SU-DHL-6 (cell line): ENCODE results near the gene RADIL.

ENCODE experiments used
- H2AFZ ChIP-seq: fragments of 200-600 bp; sonication (generic); 2 replicates; pipeline ENCODE4 v1.6.1; 2014; ENCODE audit warnings: low read depth, mild to moderate bottlenecking, moderate library complexity, mixed read lengths, antibody characterized with exemption, low read length; ENCODE audit not compliant: severe bottlenecking
- H3F3A ChIP-seq: fragments of 200-600 bp; shearing (Covaris generic); 2 replicates; pipeline ENCODE4 v1.6.0; 2016; ENCODE audit warnings: antibody characterized with exemption, mild to moderate bottlenecking; ENCODE audit not compliant: insufficient read depth
- H3K27ac ChIP-seq: fragments of 200-600 bp; sonication (generic); 2 replicates; pipeline ENCODE4 v1.5.1; 2016; ENCODE audit warnings: low read depth, mild to moderate bottlenecking, low read length, moderate library complexity, mixed read lengths
- H3K27me3 ChIP-seq: fragments of 200-600 bp; sonication (generic), shearing (Covaris generic); 2 replicates; pipeline ENCODE4 v1.6.0; 2014; ENCODE audit warnings: mild to moderate bottlenecking, low read length
- H3K36me3 ChIP-seq: fragments of 200-600 bp; sonication (generic); 2 replicates; pipeline ENCODE4 v1.6.1; 2014; ENCODE audit warnings: mild to moderate bottlenecking, low read length, mixed read lengths
- H3K4me2 ChIP-seq: fragments of 300-600, 200-600 bp; shearing (Covaris generic), sonication (generic); 2 replicates; pipeline ENCODE4 v1.6.0; 2014; ENCODE audit warnings: low read length, low read depth, mild to moderate bottlenecking; ENCODE audit not compliant: poor library complexity, severe bottlenecking
- H3K4me3 ChIP-seq: fragments of 200-600 bp; sonication (generic); 2 replicates; pipeline ENCODE4 v1.5.1; 2014; ENCODE audit warnings: antibody characterized with exemption, low read length, mild to moderate bottlenecking, mixed read lengths; ENCODE audit not compliant: insufficient read depth, poor library complexity, severe bottlenecking
- H3K79me2 ChIP-seq: fragments of 200-600 bp; sonication (generic); 2 replicates; pipeline ENCODE4 v1.6.1; 2014; ENCODE audit warnings: mild to moderate bottlenecking, low read length, moderate library complexity; ENCODE audit not compliant: insufficient read depth
- H3K9ac ChIP-seq: fragments of 200-600 bp; sonication (generic); 2 replicates; pipeline ENCODE4 v1.7.0; 2014; ENCODE audit warnings: mild to moderate bottlenecking, low read length
- H3K9me2 ChIP-seq: fragments of 200-600 bp; sonication (generic); replicated peaks from 2 replicates; pipeline ENCODE4 v1.6.1; 2014; ENCODE audit warnings: low read length; ENCODE audit not compliant: insufficient read depth
- H3K9me3 ChIP-seq: fragments of 200-600 bp; sonication (generic); 2 replicates; pipeline ENCODE4 v1.6.1; 2014; ENCODE audit warnings: low read length, mixed read lengths; ENCODE audit not compliant: insufficient read depth
- H4K20me1 ChIP-seq: fragments of 200-600 bp; sonication (generic); 2 replicates; pipeline ENCODE4 v1.6.1; 2014; ENCODE audit warnings: low read depth, mild to moderate bottlenecking, antibody characterized with exemption, low read length, moderate library complexity, mixed read lengths
- EZH2phosphoT487 ChIP-seq: fragments of 200-600 bp; sonication (generic), shearing (Covaris generic); conservative IDR thresholded peaks from 2 replicates; pipeline ENCODE4 v1.6.1; 2018; ENCODE audit warnings: mild to moderate bottlenecking, antibody characterized with exemption, low read length, moderate library complexity, mixed read lengths
- TF ChIP-seq, protein P1 (sequence below): fragments of 200-600 bp; sonication (generic); IDR thresholded peaks from one replicate; pipeline ENCODE4 v1.5.1; 2017; ENCODE audit warnings: antibody characterized with exemption, mild to moderate bottlenecking, low read length, moderate library complexity; ENCODE audit not compliant: insufficient read depth, poor library complexity, severe bottlenecking

The RADIL gene

DNA sequence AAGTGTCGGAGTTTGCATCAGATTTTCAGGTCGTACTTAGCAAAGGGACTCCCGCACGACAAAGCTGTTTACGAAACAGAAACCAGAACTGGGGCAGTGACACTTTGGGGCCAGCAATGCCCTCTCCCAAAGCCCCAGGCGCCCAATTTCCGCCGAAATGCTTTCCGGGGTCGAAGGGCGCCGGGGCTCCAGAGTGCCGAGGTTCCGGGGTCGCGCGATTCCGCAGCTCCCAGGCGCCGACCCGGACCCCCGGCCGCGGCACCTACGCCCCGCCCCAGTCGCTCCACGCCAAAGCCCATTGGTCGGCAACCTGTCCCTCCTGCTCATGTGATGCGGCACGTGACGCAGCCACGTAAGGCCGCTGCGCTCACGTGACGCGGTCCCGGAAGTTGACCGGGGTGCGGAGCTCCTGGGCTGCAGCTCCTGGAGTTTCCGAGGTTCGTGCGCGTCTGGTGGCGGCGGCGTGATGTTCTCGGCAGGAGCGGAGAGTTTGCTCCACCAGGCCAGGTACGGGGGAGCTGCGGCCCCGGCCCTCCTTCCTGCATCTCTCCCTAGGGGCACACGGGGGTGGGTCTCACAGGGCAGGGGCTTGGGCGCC lies 108.2 kb downstream of the RADIL start, which contains the start of gene AP5Z1:
TSS of gene AP5Z1 (plus strand) at position 374 of the 598 bp plus-strand sequence. CDS start at position 467, 93 bp downstream.
- Histone ChIP-seq H3K9me2 (no peaks in the 10 kb centered on the region), H3K79me2 (peaks cover 38% of the 10 kb centered on the region), H4K20me1 (peaks cover 3% of the 10 kb centered on the region; the same call in 1 of the 2 replicates), H3K9ac (peak within 1 kb of the TSS; percentile 90), H3K36me3 (no peaks in the 10 kb centered on the region), H3F3A (0 out of 2 replicates have a peak, but pooled peaks cover 7% of the 10 kb centered on the region), H3K27ac (peak within 1 kb of the TSS; percentile 67), H2AFZ (peak within 1 kb of the TSS; percentile 77), H3K4me2 (peak within 1 kb of the TSS; percentile 96), H3K9me3 (no peaks in the 10 kb centered on the region), H3K27me3 (no peaks in the 10 kb centered on the region), H3K4me3 (peak within 1 kb of the TSS; percentile 97)
- TF ChIP-seq, protein P1, sequence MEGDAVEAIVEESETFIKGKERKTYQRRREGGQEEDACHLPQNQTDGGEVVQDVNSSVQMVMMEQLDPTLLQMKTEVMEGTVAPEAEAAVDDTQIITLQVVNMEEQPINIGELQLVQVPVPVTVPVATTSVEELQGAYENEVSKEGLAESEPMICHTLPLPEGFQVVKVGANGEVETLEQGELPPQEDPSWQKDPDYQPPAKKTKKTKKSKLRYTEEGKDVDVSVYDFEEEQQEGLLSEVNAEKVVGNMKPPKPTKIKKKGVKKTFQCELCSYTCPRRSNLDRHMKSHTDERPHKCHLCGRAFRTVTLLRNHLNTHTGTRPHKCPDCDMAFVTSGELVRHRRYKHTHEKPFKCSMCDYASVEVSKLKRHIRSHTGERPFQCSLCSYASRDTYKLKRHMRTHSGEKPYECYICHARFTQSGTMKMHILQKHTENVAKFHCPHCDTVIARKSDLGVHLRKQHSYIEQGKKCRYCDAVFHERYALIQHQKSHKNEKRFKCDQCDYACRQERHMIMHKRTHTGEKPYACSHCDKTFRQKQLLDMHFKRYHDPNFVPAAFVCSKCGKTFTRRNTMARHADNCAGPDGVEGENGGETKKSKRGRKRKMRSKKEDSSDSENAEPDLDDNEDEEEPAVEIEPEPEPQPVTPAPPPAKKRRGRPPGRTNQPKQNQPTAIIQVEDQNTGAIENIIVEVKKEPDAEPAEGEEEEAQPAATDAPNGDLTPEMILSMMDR, result no peak
- no peak for TF ChIP-seq EZH2phosphoT487

DNA sequence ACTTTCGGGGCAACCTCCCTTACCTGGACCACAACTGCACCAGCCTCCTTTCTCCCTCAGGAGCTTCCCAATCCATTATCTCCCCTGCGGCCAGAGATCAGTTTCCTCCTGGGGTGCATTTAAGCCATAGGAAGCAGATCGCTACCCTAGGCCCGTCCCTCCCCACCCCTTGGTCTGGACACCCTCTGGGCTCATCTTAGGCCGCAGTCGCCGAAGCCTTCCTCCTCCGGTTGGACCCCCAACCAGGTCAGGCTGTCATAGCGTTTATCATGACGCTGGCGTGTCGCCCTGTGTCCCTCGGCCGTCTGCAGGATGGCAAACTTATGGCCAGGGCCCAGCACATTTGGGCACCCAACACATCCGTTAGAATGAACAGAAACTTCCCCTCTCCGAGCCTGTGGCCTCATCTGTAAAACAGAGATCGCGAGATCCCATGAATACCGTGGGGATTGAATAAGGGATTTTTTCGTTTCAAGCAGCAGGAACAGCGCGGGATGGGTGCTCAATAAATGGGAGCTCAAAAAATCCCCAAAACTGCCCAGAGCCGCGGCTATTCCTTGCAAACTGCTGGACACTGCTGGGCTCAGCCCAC lies 108.8 kb downstream of the RADIL start:
- Histone ChIP-seq H4K20me1 (peaks cover 3% of the 10 kb centered on the region; the same call in 1 of the 2 replicates), H3K79me2 (peaks cover 33% of the 10 kb centered on the region), H3K4me2 (peak overlapping the region; percentile 96), H3K9me2 (no peaks in the 10 kb centered on the region), H3F3A (0 out of 2 replicates have a peak, but pooled peaks cover 7% of the 10 kb centered on the region), H2AFZ (peak overlapping the region; percentile 77), H3K27me3 (no peaks in the 10 kb centered on the region), H3K4me3 (peak overlapping the region; percentile 97), H3K27ac (peak overlapping the region; percentile 67), H3K9ac (peak overlapping the region; percentile 90), H3K9me3 (no peaks in the 10 kb centered on the region), H3K36me3 (no peaks in the 10 kb centered on the region)
- no peak for TF ChIP-seq EZH2phosphoT487
- TF ChIP-seq, protein P1, result no peak

DNA sequence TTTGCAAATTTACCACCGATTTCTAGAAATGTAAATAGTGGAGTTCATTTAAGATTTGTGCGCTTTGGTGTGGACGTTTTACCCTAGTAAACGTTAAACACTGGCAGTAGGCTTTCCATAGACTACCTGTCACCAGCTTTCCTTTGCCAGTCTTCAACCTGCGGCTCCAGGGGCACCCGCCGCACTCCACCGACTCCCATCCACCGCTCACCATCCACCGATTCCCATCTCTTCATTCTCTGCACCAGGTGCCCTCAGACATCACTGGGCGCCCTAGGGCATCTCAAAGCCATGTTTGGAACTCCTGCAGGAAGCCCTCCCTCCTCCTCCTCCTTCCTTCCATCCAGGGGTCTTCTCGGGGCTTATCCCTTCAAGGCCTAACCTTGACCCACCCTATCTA lies 109.5 kb downstream of the RADIL start:
- no peak overlapping the region for H3K9ac ChIP-seq
- no peaks in the 10 kb centered on the region for H3K9me2 ChIP-seq
- TF ChIP-seq, protein P1, result no peak
- no peak for TF ChIP-seq EZH2phosphoT487
- H2AFZ ChIP-seq, result no peak overlapping the region
- H3F3A ChIP-seq, result 0 out of 2 replicates have a peak, but pooled peaks cover 7% of the 10 kb centered on the region
- peak overlapping the region; percentile 96 for H3K4me2 ChIP-seq
- peaks cover 3% of the 10 kb centered on the region; the same call in 1 of the 2 replicates for H4K20me1 ChIP-seq
- no peaks in the 10 kb centered on the region for H3K27me3 ChIP-seq
- H3K36me3 ChIP-seq, result no peaks in the 10 kb centered on the region
- H3K9me3 ChIP-seq, result no peaks in the 10 kb centered on the region
- H3K27ac ChIP-seq, result no peak overlapping the region
- H3K79me2 ChIP-seq, result peaks cover 28% of the 10 kb centered on the region
- no peak overlapping the region for H3K4me3 ChIP-seq
